Erythroblast (primary cell): ENCODE measurements around the gene HOXB5.

ENCODE experiments used
- DNase-seq, 2 experiments: peaks; one replicate each; lab custom pipeline; 2025; lab: John Stamatoyannopoulos, UW
- GATA1 ChIP-seq: IDR thresholded peaks from 2 replicates; pipeline ENCODE4 v1.6.1; 2011; ENCODE audit warnings: low read depth, mild to moderate bottlenecking, control low read depth, low read length, moderate library complexity
- POLR2A ChIP-seq: IDR thresholded peaks from 2 replicates; pipeline ENCODE4 v1.6.1; 2011; ENCODE audit warnings: mild to moderate bottlenecking, low read length

HOXB5 gene

DNA sequence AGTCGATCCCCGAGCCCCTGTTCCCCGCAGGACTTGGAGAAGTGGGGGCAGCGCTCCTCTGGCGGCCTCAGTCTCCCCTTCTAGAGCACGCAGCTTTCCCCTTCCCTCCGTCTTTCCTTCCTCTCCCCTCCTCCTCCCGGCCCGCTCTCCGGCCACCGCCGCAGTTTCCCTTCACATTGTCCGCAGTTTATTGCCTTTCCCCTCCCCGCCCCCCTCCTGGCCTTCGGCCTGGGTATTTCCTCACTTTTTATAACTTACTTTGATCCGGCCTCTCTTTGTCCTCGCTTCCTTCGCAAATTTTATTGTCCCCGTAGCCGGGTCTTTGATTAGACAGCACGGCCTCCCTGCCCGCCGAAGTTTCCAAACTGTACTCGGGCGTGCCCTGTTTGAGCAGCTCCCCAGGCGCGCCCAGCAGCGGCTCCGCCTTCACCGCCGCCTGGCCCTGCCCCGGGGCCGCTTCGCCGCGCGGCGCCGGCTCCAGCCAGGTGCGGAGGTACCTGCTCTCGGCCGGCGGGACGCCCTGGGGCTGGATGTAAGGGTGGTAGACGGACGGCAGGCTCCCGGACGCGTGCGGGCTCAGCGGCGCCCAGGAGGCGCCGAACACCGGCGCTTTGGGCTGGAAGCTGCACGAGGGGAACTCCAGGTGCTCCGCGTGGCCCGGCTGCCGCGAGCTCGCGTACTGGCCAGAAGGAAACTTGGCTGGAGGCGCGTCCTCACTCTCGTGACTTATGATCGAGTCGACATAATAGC is 32.1 kb upstream of the HOXB5 start:
- peak; percentile 54 to 69 for DNase-seq
- TF ChIP-seq POLR2A (no peak), GATA1 (no peak)

DNA sequence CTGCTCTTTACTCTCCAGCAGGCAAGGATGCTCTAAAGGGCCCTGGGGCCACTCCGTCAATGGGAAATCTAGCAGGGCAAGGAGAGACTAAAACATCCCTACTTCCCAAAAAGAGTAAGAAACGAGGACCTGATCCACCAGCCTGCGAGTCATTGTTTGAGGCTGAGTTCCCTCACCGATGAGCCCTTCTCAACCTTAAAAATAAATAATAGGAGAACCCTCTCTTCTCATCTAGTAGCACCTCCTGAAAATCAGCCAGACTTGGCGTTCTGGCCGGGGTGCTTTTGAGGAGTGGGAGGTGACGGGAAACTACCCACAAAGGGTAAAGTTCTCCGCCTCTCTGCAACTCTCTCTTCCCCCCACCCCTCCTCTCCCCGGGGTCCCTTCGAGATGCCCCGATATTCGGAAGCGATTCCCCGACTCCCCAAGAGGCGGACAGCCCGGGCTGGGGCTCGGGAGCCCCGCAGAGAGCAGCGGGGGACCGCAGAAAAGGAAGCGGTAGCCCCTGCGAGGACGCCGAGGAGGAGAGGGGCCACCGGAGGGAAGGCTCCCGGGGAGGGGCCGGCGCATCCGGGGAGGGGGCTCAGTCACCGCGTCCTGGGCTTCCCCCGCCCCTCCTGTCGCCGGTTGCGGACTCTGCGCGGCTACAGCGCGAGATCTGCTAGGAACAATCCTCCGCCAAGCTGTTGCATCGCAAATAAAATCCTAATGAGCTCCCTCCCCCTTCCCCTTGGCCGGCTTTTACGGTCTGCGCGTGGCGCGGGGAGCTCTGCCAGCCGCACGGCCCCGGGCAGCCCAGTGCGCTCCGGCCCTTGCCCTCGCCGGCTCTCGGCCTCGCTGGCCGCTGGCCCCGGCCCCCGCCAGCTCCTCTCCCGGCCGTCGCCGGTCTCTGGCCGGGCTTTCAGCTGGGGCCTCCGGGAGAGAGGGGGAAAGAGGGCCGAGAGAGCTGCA is 31.2 kb upstream of the HOXB5 start:
- DNase-seq: no peak
- TF ChIP-seq GATA1 (no peak), POLR2A (no peak)

DNA sequence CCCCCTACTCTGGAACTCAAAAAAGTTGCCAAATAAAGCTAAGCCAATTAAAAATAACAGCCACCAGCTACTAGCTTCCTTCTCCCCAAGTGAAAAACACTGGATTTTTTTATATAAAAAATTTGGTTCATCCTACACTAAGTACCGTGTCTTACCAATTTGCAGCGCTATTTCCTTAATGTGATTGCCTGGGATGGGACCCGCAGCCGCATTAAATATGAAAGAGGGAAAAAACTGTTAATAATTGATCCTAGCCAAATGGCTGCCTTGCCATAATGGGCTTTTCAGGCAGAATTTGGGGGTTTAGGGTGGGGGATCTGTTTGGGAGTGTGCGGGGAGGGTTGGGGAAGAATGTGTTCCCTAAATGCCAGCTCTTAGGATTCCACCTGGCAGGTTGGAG is 30.5 kb upstream of the HOXB5 start:
- no peak for TF ChIP-seq GATA1
- TF ChIP-seq POLR2A: no peak
- no peak for DNase-seq

DNA sequence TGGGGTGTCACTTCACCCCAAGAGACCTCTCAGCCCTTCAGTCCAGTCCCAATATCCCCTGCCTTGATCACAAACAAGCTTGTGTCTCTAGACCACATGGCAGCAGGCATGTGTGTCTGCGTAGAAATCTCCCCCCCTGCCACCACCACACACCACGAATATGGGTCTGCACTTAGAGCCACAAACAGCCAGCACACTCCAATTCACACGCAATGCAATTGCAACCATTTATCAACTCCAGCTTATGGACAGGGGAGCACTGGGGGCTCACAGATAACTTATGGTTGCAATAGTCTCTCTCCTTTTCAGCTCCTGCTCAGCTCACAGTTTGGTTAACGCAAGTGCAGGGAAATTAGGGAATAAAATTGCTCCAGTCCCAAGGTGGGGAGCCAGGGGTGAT is 30.0 kb upstream of the HOXB5 start:
- TF ChIP-seq GATA1: no peak
- TF ChIP-seq POLR2A: no peak
- peak; percentile 37 to 58 for DNase-seq

DNA sequence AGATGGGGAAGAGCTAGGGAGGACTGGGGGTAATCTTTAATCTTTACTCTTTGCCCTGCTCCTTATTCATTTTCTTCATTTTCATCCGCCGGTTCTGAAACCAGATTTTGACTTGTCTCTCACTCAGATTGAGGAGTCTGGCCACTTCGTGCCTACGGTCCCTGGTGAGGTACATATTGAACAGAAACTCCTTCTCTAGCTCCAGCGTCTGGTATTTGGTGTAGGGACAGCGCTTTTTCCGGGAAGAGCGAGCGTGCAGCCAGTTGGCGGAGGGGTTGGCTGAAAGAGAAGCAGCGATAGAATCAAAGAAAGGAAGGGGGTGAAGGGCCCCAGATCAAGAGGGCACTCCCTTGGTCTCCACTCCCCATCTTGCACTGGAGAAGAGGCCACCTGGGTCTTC is 29.3 kb upstream of the HOXB5 start:
- no peak for DNase-seq
- TF ChIP-seq POLR2A (no peak), GATA1 (no peak)

DNA sequence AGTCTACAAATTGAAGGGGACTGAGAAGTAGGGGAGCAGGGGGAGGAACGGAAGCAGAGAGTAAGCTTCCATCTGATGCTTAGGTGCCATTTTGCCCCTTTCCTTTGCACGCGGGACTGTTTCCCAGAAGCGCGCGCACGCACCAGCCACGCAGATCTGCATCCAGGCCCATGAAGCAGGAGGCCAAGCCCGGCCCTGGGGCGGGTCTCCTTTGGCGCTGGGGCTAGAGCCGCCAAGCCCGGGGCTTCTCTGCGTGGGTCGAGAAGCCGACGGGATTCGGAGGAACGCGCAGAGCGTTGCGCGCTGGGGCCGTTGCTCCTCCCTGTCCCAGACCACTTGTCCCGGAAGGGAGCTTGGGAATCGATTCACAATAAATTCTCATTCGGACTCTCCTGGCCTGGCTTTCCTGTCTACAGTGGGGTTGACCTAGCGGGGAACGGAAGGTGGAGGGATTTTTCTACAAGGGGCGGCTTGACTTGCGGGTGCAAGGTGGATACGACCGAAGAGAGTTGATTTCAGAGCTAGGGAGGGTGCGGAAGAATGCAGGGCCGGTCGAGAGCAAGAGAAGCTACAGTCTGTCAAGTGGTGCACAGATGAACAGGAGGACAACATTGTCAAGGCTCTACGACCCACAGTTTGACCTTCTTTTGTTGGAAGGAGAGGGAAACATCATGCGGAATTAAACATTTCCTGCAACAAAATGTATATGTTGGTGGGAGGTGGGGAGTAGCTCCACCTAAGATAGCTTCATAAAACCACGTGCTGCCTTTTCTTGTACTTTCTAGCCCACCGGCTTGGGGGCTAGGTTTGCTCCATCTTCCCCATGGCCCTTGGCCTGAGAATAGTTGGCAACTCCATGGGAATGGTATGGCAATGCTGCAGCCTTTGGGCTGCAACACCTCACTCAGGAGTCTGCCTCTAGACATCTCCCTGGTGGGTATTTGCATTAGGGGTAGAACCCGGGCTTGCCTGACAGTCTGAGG is 28.1 kb upstream of the HOXB5 start:
- TF ChIP-seq POLR2A: no peak
- TF ChIP-seq GATA1: no peak
- no peak for DNase-seq

DNA sequence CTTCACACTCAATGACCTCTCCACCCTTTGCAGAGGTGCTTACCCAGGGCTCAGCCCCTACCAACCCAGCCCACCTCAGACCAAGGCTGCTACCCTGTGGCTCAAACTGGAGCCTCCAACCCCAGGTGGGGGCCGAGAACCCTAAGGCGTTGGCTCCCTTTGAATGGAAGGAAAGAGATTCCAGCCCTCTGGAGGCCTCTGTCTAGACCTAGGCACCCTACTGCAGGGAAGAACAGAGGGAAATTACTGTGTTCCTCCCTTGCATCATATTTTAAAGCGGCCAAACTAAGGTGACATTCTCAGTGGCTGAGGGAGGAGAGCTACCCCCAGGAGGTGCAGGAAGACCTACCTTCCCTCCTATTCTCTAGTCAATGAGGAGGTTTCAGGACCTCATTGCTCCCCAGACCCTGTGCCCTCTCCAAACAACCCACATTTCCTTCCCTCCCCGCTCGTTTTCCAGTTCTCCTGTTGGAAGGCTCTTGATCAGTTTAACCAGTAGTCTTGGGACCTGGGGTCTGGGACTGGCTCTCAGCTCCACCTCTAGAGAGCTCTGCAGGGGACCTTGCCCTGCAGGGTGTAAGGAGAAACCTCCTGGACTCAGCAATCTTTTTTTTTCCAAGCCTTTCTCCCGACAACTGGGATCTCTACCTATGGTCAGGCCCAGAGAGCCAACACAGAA is 27.0 kb upstream of the HOXB5 start:
- DNase-seq: no peak
- TF ChIP-seq POLR2A: no peak
- TF ChIP-seq GATA1: no peak

DNA sequence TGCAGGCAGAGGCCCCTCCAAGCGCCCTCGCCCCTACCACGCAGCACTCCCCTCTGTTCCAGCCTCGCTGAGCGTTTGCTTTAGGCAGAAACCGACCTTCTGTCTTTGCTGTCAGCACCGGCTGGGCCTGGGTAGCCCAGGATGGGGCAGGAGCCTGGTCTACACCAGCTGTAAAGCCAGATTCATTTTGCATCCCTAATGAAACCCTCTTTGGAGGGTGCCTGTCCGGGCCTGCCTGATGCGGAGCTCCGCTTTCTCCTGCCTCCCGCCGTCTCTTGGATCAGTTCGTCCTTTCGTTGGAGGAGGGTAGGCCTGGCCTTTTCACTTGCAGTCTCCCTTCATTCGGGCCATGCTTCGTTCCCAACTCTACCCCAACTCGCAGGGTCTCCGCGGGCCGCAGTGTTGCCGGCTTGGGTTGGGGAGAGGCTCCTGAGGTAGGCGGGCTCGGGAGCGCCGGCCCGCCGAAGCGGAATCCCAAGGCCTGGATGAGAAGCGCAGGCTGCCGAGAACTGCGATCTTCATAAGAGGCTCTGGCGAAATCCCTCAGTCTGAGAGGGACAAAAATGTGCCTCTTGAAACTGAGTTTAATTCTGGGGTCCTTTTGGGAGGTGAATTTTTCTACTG is 26.4 kb upstream of the HOXB5 start:
- TF ChIP-seq GATA1: no peak
- no peak for TF ChIP-seq POLR2A
- DNase-seq: no peak

DNA sequence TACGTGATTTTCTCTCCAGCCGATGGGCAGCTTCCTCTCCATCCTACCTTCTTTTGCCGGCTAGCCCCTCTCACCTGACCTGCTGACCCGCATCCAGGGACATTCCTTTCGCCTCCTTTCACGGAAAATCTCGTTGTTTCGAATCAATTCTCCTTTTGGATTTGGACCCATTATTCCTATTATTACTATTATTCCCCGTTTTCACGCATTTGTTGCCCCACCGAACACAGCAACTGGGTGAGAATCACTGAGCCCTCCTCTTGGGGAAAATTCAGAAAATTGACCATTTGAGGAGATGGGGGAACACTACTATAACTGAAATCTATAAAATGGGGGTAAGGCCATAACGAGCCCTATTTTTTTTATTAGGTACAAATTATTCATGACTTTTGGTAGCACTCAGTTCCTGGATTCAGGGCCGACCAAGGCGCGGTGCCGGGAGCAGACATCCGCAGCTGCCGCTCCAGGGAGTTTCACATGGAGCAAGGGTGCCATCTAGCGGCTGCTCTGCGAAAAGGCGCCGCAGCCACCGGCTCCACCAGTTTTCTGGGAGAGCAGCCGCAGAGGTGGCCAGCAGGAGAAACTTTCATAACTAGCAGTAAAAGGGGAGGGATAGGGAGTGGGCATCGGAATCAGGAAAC is 24.8 kb upstream of the HOXB5 start:
- TF ChIP-seq GATA1 (no peak), POLR2A (no peak)
- peak; percentile 77 to 88 for DNase-seq

DNA sequence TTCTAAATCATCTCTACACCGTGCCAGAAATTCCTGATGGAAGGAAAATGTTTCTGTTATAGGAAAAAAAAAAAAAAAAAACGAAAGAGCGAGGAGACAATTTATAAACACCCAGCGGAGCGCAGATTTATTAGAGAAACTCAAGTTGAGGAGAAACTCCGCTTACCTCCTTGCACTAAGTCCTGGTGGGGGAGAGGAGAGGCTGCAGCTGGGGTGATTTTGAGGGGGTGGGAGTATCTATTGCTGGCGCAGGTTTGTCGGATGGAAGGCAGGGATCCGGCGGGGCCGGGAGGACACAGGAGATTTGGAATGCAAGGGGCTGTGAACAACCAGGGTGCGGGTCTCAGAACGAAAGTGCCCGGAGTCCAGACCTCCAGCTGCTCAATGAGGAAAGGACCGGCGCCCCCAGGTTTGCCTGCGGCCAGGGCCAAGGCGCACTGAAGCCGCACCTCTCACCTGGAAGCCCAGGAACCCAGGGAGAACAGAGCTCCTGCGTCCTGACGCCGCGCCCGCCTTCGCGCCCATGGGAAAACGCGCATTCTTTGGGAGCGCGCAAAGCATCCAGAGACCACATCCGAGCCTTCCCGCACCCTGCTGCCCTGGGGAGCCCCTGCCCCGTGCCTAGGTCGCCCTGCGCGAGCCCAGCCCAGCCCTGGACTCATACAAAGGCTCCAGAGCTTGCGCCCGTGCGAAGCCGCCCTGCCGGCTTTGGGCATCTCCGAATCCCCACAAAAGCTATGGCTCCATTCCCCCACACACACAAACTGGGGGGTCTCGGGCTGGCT is 24.1 kb upstream of the HOXB5 start:
- TF ChIP-seq POLR2A (no peak), GATA1 (no peak)

DNA sequence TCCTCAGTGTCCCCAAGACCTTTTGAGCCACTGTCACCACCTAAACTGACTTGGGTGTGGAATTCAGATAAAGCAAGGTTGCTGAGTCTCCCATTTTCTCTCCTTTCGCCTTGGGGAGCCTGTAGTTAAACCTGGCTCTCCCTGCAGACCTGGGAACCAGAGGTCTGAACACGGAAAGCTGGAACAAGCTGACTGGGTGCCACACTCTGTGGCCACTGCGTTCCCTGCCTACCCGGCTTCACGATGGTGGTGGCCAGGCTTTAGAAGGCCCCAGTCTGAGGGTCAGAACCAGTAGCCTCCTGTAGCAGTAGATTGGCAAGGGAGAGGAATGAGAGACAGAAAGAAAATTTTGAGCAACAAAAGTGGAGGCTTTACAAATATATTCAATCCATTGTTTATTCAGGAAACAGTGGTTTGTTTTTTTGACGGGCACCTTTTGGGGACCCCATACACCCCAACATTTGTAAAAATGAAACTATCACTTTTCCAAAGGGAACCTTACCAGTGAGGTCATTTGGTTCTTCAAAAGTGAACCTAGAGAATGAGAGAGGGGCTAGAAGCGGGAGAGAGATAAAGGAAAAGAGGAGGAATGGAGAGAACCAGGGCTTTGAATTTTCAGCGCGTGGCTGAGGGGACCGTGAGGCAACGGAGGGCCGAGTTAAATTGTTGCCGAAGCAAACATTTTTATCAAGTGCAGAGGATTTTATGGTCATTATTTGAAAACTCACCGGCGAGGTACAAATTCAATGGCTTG is 23.3 kb upstream of the HOXB5 start:
- no peak for TF ChIP-seq POLR2A
- no peak for TF ChIP-seq GATA1
- DNase-seq: no peak

More for the DNA sequence above, 24.1 kb upstream of the HOXB5 start:
- DNase-seq: no peak
